HG03571 (cell line): ENCODE results near the gene UNC5C.

Source experiments
- ATAC-seq: cut with Tn5 transposase; IDR thresholded peaks from one replicate; pipeline ENCODE4 v1.9.1; 2021; ENCODE audit not compliant: unreplicated experiment

The UNC5C gene

GRCh38 chr4:95470622-95471021 lies 78.2 kb downstream of the UNC5C start:
- ATAC-seq, result no peak

GRCh38 chr4:95469617-95470016 lies 79.2 kb downstream of the UNC5C start:
- no peak for ATAC-seq

- no peak for ATAC-seq
Measured at GRCh38 chr4:95466791-95467190, 82.0 kb downstream of the UNC5C start.

DNA sequence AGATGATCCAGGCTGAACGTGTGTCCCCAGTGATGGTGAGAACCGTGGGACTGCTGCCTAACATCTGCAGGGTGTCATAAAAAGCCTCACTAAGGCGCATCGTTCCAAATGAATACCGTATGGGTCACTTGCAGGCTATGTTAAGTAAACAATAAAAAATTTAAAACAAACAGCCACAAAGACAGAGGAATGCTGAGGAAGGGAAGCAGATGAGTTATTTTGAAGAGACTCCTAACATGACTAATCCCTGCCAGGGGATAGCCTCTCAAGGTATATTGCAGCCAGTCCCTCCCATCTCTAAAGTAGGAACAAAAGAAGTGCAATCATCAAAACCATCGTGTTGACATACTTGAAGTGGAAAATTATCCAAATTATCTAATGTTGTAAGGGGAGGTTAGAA lies 83.8 kb downstream of the UNC5C start:
- no peak for ATAC-seq

DNA sequence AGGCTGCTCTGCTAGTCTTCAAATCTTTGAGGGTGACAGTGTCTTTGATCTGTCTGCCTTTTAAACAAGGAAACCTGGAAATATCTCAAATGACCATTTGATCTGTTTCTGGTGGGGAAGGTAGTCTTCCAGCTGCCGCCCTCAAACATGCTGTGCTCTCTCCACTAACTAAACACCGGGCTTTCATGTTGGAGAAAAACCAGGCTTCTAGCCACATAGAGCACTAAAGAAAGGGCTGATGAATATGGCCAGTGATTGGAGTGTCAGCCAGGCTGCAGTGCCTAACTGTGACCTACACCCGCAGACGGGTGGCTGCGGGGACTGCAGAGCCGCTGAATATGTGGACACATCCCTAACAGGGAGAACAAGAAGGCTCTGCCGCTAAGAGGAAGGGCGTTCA lies 85.9 kb downstream of the UNC5C start:
- no peak for ATAC-seq

- no peak for ATAC-seq
Measured at GRCh38 chr4:95457353-95457752, 91.4 kb downstream of the UNC5C start.

GRCh38 chr4:95450294-95450693 lies 98.5 kb downstream of the UNC5C start:
- no peak for ATAC-seq

DNA sequence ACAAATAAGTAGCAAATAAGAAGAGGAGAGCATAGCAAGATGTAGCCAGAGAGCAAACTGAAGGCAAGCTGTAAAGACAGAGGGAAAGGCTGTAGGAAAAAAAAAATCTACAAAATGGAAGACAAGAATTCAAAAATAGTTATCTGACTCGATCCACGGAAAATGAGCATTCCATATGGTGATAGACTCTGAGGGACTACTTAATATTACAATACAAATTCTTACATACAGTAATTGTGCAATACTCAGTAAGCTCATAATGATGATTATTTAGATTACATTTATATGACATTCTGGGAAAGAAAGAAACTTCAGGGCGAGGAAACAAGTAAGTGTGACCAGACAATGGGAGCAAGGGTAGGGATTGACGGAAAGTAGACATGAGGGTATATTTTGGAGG lies 102.6 kb downstream of the UNC5C start:
- no peak for ATAC-seq

- no peak for ATAC-seq
Measured at GRCh38 chr4:95445251-95445650, 103.5 kb downstream of the UNC5C start.

GRCh38 chr4:95444812-95445211 lies 104.0 kb downstream of the UNC5C start:
- no peak for ATAC-seq

GRCh38 chr4:95439896-95440295 lies 108.9 kb downstream of the UNC5C start:
- no peak for ATAC-seq

DNA sequence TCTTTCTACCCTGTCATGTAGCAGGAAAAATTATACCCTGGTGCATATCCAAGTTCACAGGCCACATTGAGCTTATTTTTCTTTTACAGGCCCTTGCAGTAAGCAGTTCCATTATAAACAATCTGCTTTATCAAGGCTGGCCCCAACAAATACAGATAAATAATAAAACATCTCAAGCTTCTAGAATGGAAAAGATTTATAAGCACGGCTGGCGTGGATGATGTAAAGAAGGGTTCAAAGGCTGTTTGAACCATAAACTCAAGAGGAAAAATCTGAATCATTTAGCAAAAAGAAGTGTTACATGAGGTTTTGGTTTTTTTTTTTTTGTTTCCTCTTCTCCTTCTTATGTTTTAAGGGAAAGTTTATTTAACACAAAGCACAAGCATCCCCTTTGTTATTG lies 109.7 kb downstream of the UNC5C start:
- ATAC-seq, result no peak

GRCh38 chr4:95432466-95432865 lies 116.3 kb downstream of the UNC5C start:
- no peak for ATAC-seq

DNA sequence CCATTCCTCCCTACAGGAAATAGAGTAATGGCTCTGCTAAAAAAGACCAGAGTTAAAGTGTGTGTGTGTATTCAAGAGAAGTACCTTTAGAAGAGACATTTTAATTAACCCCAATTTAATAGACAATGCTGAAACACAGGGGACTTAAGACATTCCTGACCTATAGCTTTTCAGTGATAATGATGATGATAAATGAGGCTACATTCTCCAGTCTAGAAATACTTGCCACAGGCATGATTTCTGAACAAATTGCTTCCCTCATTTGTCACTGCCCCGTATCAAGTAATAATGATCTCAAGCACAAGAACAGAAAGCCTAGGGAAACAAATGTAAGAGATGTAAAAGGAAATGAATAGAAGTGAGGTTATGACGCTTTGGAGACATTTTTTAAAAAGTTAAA lies 117.1 kb downstream of the UNC5C start:
- no peak for ATAC-seq

DNA sequence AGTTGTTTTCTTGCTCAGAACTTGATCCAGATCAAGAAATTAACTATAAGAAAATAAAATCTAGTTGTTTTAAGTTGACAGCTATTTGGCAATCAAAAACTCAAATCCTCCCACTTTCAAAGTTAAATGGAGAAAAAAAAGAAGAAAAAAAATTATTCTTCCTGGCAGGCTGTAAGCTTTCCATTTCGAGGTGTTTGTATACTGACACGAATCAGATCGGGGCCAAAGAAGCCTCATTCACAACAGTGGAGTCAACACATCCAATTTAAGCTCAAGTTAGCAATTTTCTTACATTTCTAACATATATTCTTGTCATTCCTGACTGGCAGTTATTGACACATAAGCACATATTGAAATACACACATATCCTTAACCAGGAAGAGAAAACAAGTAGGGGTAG lies 119.4 kb downstream of the UNC5C start:
- no peak for ATAC-seq

DNA sequence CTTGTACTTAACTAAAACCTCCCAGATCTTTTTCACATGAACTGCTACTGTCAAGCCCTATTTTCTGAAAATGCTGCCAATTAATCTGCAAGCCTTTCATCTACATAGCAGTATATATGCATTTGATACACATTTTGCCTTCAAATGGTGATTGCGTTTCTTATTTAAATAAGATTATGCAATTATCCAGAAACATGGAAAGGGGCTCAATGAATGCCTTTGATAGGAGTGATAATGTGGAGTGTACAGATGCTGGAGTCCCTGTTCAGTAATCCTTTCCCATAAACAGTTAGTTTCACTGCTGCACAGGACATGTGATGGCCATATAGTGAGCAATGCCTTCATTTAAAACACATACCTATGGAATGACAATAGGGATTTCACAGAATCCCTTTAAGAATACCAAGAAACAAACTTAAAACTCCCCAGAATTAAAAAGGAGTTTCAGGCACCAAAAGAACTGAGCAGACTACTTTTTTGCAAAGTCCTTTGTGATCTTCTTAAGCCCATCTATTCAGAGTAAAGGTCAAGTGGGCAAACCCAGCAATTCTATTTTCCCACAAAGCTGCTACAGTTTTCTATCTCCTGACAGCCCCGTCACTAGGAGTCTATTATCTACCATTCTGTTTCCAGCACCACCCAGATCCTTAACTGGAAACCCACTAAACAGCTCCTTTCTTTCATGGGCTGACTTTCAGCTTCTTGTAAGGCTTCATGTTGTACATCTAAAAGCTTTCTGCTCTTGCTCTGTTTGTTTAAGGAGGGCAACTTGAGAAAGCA lies 120.3 kb downstream of the UNC5C start:
- no peak for ATAC-seq

DNA sequence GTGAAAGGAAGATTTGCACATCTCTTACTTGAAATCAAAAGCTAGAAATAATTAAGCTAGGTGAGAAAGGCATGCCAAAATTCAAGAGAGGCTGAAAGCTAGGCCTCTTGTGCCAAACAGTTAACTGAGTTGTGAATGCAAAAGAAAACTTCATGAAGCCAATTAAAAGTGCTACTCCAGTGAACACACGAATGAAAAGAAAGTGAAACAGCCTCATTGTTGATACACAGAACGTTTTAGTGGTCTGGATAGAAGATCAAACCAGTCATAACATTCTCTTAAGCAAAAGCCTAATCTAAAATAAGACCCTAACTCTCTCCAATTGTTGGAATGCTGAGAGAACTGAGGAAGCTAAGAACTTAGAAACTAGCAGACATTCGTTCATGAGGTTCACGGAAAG lies 122.3 kb downstream of the UNC5C start:
- no peak for ATAC-seq

DNA sequence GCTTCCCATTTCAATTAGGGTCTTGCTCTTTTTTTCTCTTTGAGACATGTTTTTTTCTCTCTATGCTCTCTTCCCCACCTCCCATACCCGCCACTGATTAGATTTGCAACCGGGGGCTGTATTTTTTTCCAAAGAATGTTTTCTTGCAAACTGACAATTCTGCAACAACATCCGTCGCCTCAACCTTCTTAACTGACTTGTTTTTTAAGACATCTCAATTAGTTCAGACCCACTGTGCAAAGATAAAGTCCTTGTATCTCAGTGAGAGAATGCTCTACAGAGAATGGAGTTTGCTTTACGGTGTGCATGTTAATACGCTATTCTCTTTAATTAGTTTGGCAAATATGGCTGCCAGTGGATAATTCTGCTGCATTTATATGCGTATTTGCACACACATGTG lies 126.3 kb downstream of the UNC5C start:
- ATAC-seq, result no peak

DNA sequence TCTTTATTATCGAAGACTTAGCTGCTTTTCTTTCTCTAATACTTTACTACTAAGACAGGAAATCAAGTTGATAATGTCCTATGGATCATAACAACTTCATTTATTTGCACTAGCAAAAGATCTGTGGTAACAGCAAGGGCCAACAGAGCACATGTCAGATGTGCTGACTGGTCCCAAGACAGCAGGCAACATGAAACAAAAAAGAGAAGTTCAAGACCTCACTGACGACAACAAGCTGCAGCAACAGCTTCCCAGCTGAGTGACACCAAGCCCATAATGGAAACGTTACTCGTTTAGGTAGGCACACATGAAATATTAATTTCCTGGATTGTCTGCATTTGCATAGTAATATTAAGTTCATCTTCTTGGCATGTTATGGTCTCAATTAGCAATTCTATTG lies 126.9 kb downstream of the UNC5C start:
- ATAC-seq, result no peak

DNA sequence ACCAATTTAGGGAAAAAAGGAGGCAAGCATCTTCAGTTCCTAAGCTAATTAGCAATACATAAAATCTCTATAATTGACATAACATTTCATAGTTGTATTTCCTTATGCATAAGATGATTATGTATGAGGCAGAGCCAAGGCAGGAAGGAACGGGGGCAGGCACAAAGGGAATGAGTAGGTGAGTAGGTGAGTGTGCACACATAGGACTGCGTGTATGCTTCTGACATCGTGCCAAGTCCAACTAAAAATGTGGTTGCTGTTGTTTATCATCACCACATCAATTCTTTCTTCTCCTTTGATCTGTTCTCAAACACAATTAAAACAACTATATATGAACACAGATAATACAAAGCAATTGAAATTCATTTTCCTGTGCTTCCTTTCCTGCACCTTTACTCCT lies 131.2 kb downstream of the UNC5C start:
- ATAC-seq, result no peak

DNA sequence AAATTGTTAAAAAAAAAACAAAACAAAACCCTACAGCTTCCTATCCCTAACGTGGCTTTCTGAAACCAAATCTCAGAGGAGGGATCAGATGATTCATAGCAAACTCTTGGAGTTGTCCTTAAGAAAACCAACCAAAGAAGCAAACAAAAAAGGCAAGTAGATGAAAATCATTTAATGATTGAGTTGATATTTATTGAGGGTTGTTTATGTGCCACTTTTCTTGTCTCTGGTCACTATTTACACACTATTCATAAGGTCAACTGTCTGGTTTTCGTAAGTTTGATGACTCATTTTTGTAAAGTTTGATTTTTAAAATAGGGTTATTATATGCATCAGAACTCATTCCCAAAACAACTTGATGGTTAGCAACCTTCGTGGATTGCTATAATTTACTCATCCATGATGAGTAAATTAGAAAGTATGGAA lies 133.4 kb downstream of the UNC5C start:
- ATAC-seq, result no peak

- no peak for ATAC-seq
Measured at GRCh38 chr4:95411371-95412088, 137.2 kb downstream of the UNC5C start.
